Bone marrow (tissue), 2 donors: ENCODE data around the gene SLC35F3.

ENCODE experiments used
- DNase-seq, 2 donors: peaks; one replicate each; lab custom pipeline; 2025; lab: John Stamatoyannopoulos, UW

SLC35F3 gene

GRCh38 chr1:233912447-233912846 lies 8.0 kb downstream of the SLC35F3 start:
- no peak for DNase-seq

GRCh38 chr1:233912909-233913308 lies 8.4 kb downstream of the SLC35F3 start:
- no peak for DNase-seq

- no peak for DNase-seq
Observed at GRCh38 chr1:233916706-233917105, 12.2 kb downstream of the SLC35F3 start.

- DNase-seq: no peak
Observed at GRCh38 chr1:233919786-233920185, 15.3 kb downstream of the SLC35F3 start.

GRCh38 chr1:233928123-233928522 lies 23.6 kb downstream of the SLC35F3 start:
- DNase-seq: no peak

- DNase-seq: no peak
Observed at GRCh38 chr1:233933339-233933738, 28.9 kb downstream of the SLC35F3 start.

- no peak for DNase-seq
Observed at GRCh38 chr1:233935297-233935868, 30.9 kb downstream of the SLC35F3 start.

- no peak for DNase-seq
Observed at GRCh38 chr1:233936422-233936821, 31.9 kb downstream of the SLC35F3 start.

GRCh38 chr1:233936842-233937241 lies 32.4 kb downstream of the SLC35F3 start:
- DNase-seq: no peak

GRCh38 chr1:233938476-233938875 lies 34.0 kb downstream of the SLC35F3 start:
- no peak for DNase-seq

GRCh38 chr1:233939451-233939850 lies 35.0 kb downstream of the SLC35F3 start:
- DNase-seq: no peak

GRCh38 chr1:233940908-233941307 lies 36.4 kb downstream of the SLC35F3 start:
- no peak for DNase-seq

GRCh38 chr1:233944601-233945000 lies 40.1 kb downstream of the SLC35F3 start:
- DNase-seq: no peak

- no peak for DNase-seq
Observed at GRCh38 chr1:233945573-233945972, 41.1 kb downstream of the SLC35F3 start.

- no peak for DNase-seq
Observed at GRCh38 chr1:233945979-233946378, 41.5 kb downstream of the SLC35F3 start.

GRCh38 chr1:233946724-233947123 lies 42.2 kb downstream of the SLC35F3 start:
- DNase-seq: no peak

- no peak for DNase-seq
Observed at GRCh38 chr1:233951804-233952203, 47.3 kb downstream of the SLC35F3 start.

GRCh38 chr1:233957691-233958090 lies 53.2 kb downstream of the SLC35F3 start:
- DNase-seq: no peak

- no peak for DNase-seq
Observed at GRCh38 chr1:233959102-233959501, 54.6 kb downstream of the SLC35F3 start.

- no peak for DNase-seq
Observed at GRCh38 chr1:233959971-233960370, 55.5 kb downstream of the SLC35F3 start.

- DNase-seq: no peak
Observed at GRCh38 chr1:233960386-233960785, 55.9 kb downstream of the SLC35F3 start.

- DNase-seq: no peak
Observed at GRCh38 chr1:233962878-233963277, 58.4 kb downstream of the SLC35F3 start.

GRCh38 chr1:233965856-233966255 lies 61.4 kb downstream of the SLC35F3 start:
- DNase-seq: no peak

GRCh38 chr1:233971753-233972152 lies 67.3 kb downstream of the SLC35F3 start:
- DNase-seq: no peak

- no peak for DNase-seq
Observed at GRCh38 chr1:233972563-233972950, 68.1 kb downstream of the SLC35F3 start.
